Measurements from ENCODE around the gene ZC3H4.

DNA sequence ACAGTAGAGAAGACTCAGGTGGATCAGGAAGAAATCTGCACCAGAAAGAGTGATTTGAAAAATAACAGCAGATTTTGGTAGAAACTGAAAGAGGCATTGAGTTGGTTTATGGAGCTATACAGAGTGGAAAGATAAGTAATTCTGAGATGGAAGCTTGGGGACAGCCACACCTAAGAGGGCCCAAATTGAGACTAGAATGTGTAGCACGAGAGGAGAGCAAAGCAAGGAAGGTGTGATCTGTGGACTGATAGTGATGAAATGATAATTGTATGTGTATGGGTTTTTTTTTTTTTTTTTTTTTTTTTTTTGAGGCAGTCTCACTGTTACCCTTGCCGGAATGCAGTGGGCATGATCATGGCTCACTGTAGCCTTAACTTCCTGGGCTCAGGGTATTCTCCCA, 33.3 kb upstream of the ZC3H4 start:
- TF ChIP-seq, protein P1, sequence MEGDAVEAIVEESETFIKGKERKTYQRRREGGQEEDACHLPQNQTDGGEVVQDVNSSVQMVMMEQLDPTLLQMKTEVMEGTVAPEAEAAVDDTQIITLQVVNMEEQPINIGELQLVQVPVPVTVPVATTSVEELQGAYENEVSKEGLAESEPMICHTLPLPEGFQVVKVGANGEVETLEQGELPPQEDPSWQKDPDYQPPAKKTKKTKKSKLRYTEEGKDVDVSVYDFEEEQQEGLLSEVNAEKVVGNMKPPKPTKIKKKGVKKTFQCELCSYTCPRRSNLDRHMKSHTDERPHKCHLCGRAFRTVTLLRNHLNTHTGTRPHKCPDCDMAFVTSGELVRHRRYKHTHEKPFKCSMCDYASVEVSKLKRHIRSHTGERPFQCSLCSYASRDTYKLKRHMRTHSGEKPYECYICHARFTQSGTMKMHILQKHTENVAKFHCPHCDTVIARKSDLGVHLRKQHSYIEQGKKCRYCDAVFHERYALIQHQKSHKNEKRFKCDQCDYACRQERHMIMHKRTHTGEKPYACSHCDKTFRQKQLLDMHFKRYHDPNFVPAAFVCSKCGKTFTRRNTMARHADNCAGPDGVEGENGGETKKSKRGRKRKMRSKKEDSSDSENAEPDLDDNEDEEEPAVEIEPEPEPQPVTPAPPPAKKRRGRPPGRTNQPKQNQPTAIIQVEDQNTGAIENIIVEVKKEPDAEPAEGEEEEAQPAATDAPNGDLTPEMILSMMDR (IDR thresholded peaks at IDR 0.05; ENCODE audit: low read depth, low read length), result no peak
- no peak for TF ChIP-seq POLR2A (IDR thresholded peaks at IDR 0.05; ENCODE audit: extremely low read depth, insufficient read length)

Measured in NB4 (cell line).